NB4 (cell line): ENCODE measurements around the gene PAQR6.

Experiments used
- CTCF ChIP-seq: IDR thresholded peaks from one replicate; pipeline ENCODE4 v1.5.1; 2012; ENCODE audit warnings: low read depth, low read length
- POLR2A ChIP-seq: IDR thresholded peaks from 2 replicates; pipeline ENCODE4 v1.6.1; 2011; ENCODE audit warnings: mild to moderate bottlenecking; ENCODE audit not compliant: insufficient read length; ENCODE audit errors: extremely low read depth

- TF ChIP-seq CTCF (no peak), POLR2A (no peak)
Measured at GRCh38 chr1:156259805-156260204, 11.9 kb upstream of the PAQR6 start.
